Measurements from ENCODE around the gene ATAT1. TPM values are rescaled to one million over a fixed set of nuclear protein-coding genes. Genes with fewer than 3 reads are reported as not detected.
"Not testable (repeated sequence)": the region's sequence is repeated elsewhere in the genome, so short reads cannot be mapped to it uniquely, and the experiment has no call there.

Gene ATAT1
- total RNA-seq, 1 experiment from 2014 or later, result 10.3 TPM

GRCh38 chr6:30647242-30648116 is 20.8 kb downstream of the ATAT1 start:
- no peaks in the 10 kb centered on the region for H3K27me3 ChIP-seq (ENCODE audit: low read length)
- H3K9ac ChIP-seq (ENCODE audit: low read length), result peak overlapping the region; percentile 96
- H3K9me2 ChIP-seq (replicated peaks; ENCODE audit: insufficient read depth, low read length), result no peaks in the 10 kb centered on the region
- H3K4me2 ChIP-seq (ENCODE audit: low read depth, low read length, poor library complexity, severe bottlenecking), result peak overlapping the region; percentile 89
- H3K9me3 ChIP-seq (ENCODE audit: low read length), result no peaks in the 10 kb centered on the region
- peaks cover 54% of the 10 kb centered on the region for H3K79me2 ChIP-seq (ENCODE audit: low read length)
- H3K36me3 ChIP-seq (ENCODE audit: insufficient read depth, low read length), result peaks cover 4% of the 10 kb centered on the region; the same call in 1 of the 2 replicates
- peak; percentile 91 for DNase-seq
- peaks cover 8% of the 10 kb centered on the region; the same call in 1 of the 2 replicates for H4K20me1 ChIP-seq (ENCODE audit: insufficient read depth, low read depth, low read length)
- peaks cover 19% of the 10 kb centered on the region for H3K4me1 ChIP-seq (ENCODE audit: low read length)
- peak overlapping the region; percentile 94 for H2AFZ ChIP-seq (ENCODE audit: low read length)
- H3K27ac ChIP-seq (ENCODE audit: low read length), result peak overlapping the region; percentile 79
- H3K4me3 ChIP-seq (ENCODE audit: low read length), result peak overlapping the region; percentile 85

GRCh38 chr6:30651143-30651542 is 24.5 kb downstream of the ATAT1 start:
- Histone ChIP-seq H4K20me1 (ENCODE audit: insufficient read depth, low read depth, low read length) (0 out of 2 replicates have a peak, but pooled peaks cover 3% of the 10 kb centered on the region), H3K27ac (ENCODE audit: low read length) (no peak overlapping the region)

GRCh38 chr6:30654798-30655742 is 28.4 kb downstream of the ATAT1 start:
- Histone ChIP-seq H3K36me3 (ENCODE audit: insufficient read depth, low read length) (peaks cover 27% of the 10 kb centered on the region), H3K9me2 (replicated peaks; ENCODE audit: insufficient read depth, low read length) (no peaks in the 10 kb centered on the region), H3K4me1 (ENCODE audit: low read length) (no peaks in the 10 kb centered on the region), H3K4me3 (ENCODE audit: low read length) (no peak overlapping the region), H2AFZ (ENCODE audit: low read length) (no peak overlapping the region), H3K27me3 (ENCODE audit: low read length) (no peaks in the 10 kb centered on the region), H4K20me1 (ENCODE audit: insufficient read depth, low read depth, low read length) (no peaks in the 10 kb centered on the region), H3K4me2 (ENCODE audit: low read depth, low read length, poor library complexity, severe bottlenecking) (no peak overlapping the region), H3K9ac (ENCODE audit: low read length) (no peak overlapping the region), H3K27ac (ENCODE audit: low read length) (no peak overlapping the region), H3K79me2 (ENCODE audit: low read length) (no peaks in the 10 kb centered on the region), H3K9me3 (ENCODE audit: low read length) (no peaks in the 10 kb centered on the region)
- DNase-seq, result no peak

More at GRCh38 chr6:30651143-30651542, 24.5 kb downstream of the ATAT1 start:
- Histone ChIP-seq H3K79me2 (ENCODE audit: low read length) (peaks cover 30% of the 10 kb centered on the region), H3K4me1 (ENCODE audit: low read length) (peaks cover 12% of the 10 kb centered on the region), H3K4me2 (ENCODE audit: low read depth, low read length, poor library complexity, severe bottlenecking) (no peak overlapping the region), H3K27me3 (ENCODE audit: low read length) (no peaks in the 10 kb centered on the region), H3K9me2 (replicated peaks; ENCODE audit: insufficient read depth, low read length) (no peaks in the 10 kb centered on the region), H3K36me3 (ENCODE audit: insufficient read depth, low read length) (peaks cover 17% of the 10 kb centered on the region), H2AFZ (ENCODE audit: low read length) (no peak overlapping the region), H3K9ac (ENCODE audit: low read length) (no peak overlapping the region), H3K9me3 (ENCODE audit: low read length) (no peaks in the 10 kb centered on the region), H3K4me3 (ENCODE audit: low read length) (no peak overlapping the region)
- DNase-seq, result no peak

- no peak overlapping the region for H3K9ac ChIP-seq (ENCODE audit: low read length)
- H3K36me3 ChIP-seq (ENCODE audit: insufficient read depth, low read length), result peaks cover 27% of the 10 kb centered on the region
- H4K20me1 ChIP-seq (ENCODE audit: insufficient read depth, low read depth, low read length), result no peaks in the 10 kb centered on the region
- H3K4me3 ChIP-seq (ENCODE audit: low read length), result no peak overlapping the region
- H2AFZ ChIP-seq (ENCODE audit: low read length), result no peak overlapping the region
- no peaks in the 10 kb centered on the region for H3K4me1 ChIP-seq (ENCODE audit: low read length)
- no peak overlapping the region for H3K4me2 ChIP-seq (ENCODE audit: low read depth, low read length, poor library complexity, severe bottlenecking)
- no peak for DNase-seq
- H3K27ac ChIP-seq (ENCODE audit: low read length), result no peak overlapping the region
- H3K9me2 ChIP-seq (replicated peaks; ENCODE audit: insufficient read depth, low read length), result no peaks in the 10 kb centered on the region
- no peaks in the 10 kb centered on the region for H3K9me3 ChIP-seq (ENCODE audit: low read length)
- no peaks in the 10 kb centered on the region for H3K27me3 ChIP-seq (ENCODE audit: low read length)
- H3K79me2 ChIP-seq (ENCODE audit: low read length), result no peaks in the 10 kb centered on the region
These were observed 29.0 kb downstream of the ATAT1 start for GRCh38 chr6:30655743-30656094.

GRCh38 chr6:30656513-30656912 is 29.8 kb downstream of the ATAT1 start:
- no peaks in the 10 kb centered on the region for H3K79me2 ChIP-seq (ENCODE audit: low read length)
- no peaks in the 10 kb centered on the region for H3K9me3 ChIP-seq (ENCODE audit: low read length)
- no peak overlapping the region for H2AFZ ChIP-seq (ENCODE audit: low read length)
- DNase-seq, result no peak
- H3K36me3 ChIP-seq (ENCODE audit: insufficient read depth, low read length), result peaks cover 29% of the 10 kb centered on the region
- H3K27ac ChIP-seq (ENCODE audit: low read length), result no peak overlapping the region
- H3K27me3 ChIP-seq (ENCODE audit: low read length), result no peaks in the 10 kb centered on the region
- no peaks in the 10 kb centered on the region for H3K9me2 ChIP-seq (replicated peaks; ENCODE audit: insufficient read depth, low read length)
- H3K4me2 ChIP-seq (ENCODE audit: low read depth, low read length, poor library complexity, severe bottlenecking), result no peak overlapping the region
- no peak overlapping the region for H3K9ac ChIP-seq (ENCODE audit: low read length)
- H3K4me3 ChIP-seq (ENCODE audit: low read length), result no peak overlapping the region
- no peaks in the 10 kb centered on the region for H4K20me1 ChIP-seq (ENCODE audit: insufficient read depth, low read depth, low read length)
- H3K4me1 ChIP-seq (ENCODE audit: low read length), result no peaks in the 10 kb centered on the region

- no peak overlapping the region for H3K27ac ChIP-seq (ENCODE audit: low read length)
- H3K9me3 ChIP-seq (ENCODE audit: low read length), result no peaks in the 10 kb centered on the region
- no peaks in the 10 kb centered on the region for H3K9me2 ChIP-seq (replicated peaks; ENCODE audit: insufficient read depth, low read length)
- H3K4me1 ChIP-seq (ENCODE audit: low read length), result no peaks in the 10 kb centered on the region
- H3K4me3 ChIP-seq (ENCODE audit: low read length), result no peak overlapping the region
- peaks cover 34% of the 10 kb centered on the region for H3K36me3 ChIP-seq (ENCODE audit: insufficient read depth, low read length)
- H2AFZ ChIP-seq (ENCODE audit: low read length), result no peak overlapping the region
- no peak overlapping the region for H3K9ac ChIP-seq (ENCODE audit: low read length)
- no peaks in the 10 kb centered on the region for H3K27me3 ChIP-seq (ENCODE audit: low read length)
- no peak overlapping the region for H3K4me2 ChIP-seq (ENCODE audit: low read depth, low read length, poor library complexity, severe bottlenecking)
- DNase-seq, result no peak
- H4K20me1 ChIP-seq (ENCODE audit: insufficient read depth, low read depth, low read length), result no peaks in the 10 kb centered on the region
- H3K79me2 ChIP-seq (ENCODE audit: low read length), result no peaks in the 10 kb centered on the region
These were observed 30.8 kb downstream of the ATAT1 start for GRCh38 chr6:30657454-30657853.

- H3K27ac ChIP-seq (ENCODE audit: low read length); H3K4me1 ChIP-seq (ENCODE audit: low read length); H3K27me3 ChIP-seq (ENCODE audit: low read length); H3K9me2 ChIP-seq (replicated peaks; ENCODE audit: insufficient read depth, low read length); H3K4me2 ChIP-seq (ENCODE audit: low read depth, low read length, poor library complexity, severe bottlenecking); H3K4me3 ChIP-seq (ENCODE audit: low read length); H3K9me3 ChIP-seq (ENCODE audit: low read length); H3K79me2 ChIP-seq (ENCODE audit: low read length); H4K20me1 ChIP-seq (ENCODE audit: insufficient read depth, low read depth, low read length); H2AFZ ChIP-seq (ENCODE audit: low read length); H3K9ac ChIP-seq (ENCODE audit: low read length); DNase-seq: not testable (repeated sequence)
- peaks cover 36% of the 10 kb centered on the region for H3K36me3 ChIP-seq (ENCODE audit: insufficient read depth, low read length)
These were observed 31.2 kb downstream of the ATAT1 start for GRCh38 chr6:30657922-30658321.

All from Karpas-422 (cell line).